GM12892 (cell line): ENCODE data around the gene PROC.
A peak's percentile ranks its signal among the peaks of the same experiment; 100 is the strongest.

Experiments used
- DNase-seq: peaks from one replicate; pipeline ENCODE4 v3.0.0; 2011; ENCODE audit not compliant: insufficient read length
- FAIRE-seq: peaks from 2 replicates; lab custom pipeline; 2011; peaks lifted over from hg19 to GRCh38; lab: Jason Lieb, UNC
- POLR2A ChIP-seq: IDR thresholded peaks from 2 replicates; pipeline ENCODE4 v1.6.1; 2011; ENCODE audit warnings: low read depth, low read length, control low read depth
- POLR2AphosphoS5 ChIP-seq: IDR thresholded peaks from 2 replicates; pipeline ENCODE4 v1.6.1; 2011; ENCODE audit warnings: low read depth, low read length, control low read depth
- TAF1 ChIP-seq: IDR thresholded peaks from 2 replicates; pipeline ENCODE4 v1.6.1; 2011; ENCODE audit warnings: low read depth, mild to moderate bottlenecking, control low read depth, low read length, borderline replicate concordance

PROC gene

DNA sequence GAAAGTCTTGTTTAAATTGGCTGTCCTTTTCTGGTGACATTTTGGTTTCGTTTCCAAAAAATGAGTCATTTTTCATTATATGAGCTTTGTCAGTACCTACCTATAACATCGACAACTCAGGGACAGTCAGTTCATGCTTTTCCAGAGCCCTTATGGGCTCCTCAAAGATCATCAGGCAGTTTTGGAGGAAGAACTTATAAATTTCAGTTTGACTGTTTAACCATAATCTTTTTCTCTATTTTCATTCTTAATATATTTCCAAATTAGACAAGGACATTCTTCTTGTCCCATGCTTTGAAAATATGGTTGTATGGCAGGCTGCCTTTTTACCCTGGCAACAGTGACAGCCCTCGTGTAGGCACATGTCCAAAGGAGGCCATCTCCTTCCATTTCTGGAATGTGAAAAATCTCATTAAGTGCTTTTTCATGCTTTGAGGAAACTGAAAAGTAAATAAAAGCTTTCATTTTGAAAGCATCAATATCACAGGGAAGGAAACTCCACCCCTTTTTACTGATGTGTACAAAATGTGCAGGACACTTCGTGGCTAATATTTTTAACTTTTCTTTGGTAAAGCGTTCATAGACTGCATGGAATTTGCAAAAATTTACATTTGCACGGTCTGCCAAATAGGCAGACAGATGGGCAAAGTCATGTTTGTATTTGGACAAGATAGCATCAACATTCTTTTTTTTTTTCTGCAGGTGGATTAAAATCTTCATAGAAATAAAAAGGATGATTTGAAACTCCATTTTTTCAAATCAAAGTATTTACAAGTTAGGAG lies 7.2 kb upstream of the PROC start:
- TF ChIP-seq POLR2AphosphoS5 (no peak), POLR2A (no peak), TAF1 (no peak)
- FAIRE-seq (no peak), DNase-seq (no peak)

DNA sequence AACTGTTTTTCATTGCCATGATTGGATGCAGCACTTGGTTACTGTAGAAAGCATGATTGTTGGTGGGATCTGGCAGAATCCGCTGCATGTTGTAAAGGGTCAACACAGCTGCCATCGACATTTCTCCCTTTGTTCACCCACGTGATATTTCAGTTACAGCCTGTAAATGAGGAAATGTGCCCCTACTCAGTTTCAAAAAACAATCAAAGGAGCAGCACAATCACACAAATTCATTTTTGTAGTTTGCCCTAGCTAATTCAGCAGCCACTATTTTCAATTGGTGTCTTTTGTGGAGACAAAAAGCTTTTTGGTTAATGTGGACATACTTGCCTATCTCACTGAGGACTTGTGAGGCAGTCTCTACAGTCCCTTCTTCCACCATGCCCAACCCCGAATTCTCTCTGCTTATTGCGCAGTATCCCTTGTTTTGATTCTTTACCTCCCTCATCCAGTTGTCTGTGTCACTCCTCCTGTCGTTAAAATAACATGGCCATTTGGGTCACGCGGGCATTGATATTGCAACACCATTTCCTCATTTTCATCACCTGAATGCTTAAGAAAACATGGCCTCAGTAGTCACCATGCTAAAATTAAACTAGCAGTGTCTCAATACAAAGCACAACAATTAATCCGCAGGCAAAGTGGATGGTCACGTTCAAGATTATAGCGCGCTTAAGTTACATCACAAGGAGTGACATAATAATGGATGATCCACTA lies 6.4 kb upstream of the PROC start:
- no peak for FAIRE-seq

DNA sequence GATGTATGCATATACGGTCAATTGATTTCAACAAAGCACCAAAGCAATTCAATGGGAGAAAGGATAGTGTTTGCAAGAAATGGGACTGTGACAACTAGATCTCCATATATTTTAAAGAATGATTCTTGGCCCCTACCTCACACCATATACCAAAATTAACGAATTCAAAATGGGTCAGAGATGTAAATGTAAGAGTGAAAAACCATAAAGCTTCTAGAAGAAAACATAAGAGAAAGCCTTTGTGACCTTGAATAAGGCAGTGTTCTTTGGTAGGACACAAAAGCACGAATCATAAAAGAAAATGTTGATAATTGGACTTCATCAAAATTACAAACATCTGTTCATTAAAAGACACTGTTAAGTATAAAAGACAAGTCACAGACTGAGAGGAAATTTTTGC lies 5.0 kb upstream of the PROC start:
- FAIRE-seq: no peak

More for the DNA sequence above, 6.4 kb upstream of the PROC start:
- no peak for DNase-seq
- no peak for TF ChIP-seq POLR2AphosphoS5
- TF ChIP-seq POLR2A: no peak
- TF ChIP-seq TAF1: no peak

DNA sequence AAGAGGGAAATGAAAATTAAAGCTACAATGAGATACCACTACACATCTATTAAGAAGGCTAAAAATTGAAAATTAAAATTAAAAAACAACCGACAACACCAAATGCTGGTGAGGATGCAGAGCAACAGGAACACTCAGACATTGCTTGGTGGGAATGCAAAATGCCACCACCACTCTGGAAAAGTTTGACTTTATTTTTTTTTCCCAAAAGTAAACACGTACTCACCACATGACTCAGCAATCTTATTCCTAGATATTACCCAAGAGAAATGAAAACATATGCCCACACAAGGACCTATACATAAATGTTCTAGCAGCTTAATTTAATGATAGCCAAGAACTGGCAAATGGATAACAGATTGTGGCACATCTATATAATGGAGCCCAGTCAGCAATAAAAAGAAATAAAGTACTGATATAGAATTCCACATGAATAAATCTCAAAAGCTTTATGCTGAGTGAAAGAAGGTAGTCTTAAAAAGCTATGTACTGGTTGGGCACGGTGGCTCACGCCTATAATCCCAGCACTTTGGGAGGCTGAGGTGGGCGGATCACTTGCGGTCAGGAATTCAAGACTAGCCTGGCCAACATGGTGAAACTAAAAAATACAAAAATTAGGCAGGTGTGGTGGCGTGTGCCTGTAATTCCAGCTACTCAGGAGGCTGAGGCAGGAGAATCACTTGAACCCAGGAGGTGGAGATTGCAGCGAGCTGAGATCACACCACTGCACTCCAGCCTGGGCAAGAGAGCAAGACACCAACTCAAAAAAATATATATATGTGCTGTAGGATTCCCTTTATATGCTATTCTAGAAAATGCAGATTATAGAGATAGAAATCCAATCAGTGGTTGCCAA lies 4.2 kb upstream of the PROC start:
- no peak for DNase-seq
- FAIRE-seq: no peak
- TF ChIP-seq POLR2A (no peak), TAF1 (no peak), POLR2AphosphoS5 (no peak)

More for the DNA sequence above, 5.0 kb upstream of the PROC start:
- DNase-seq: no peak
- TF ChIP-seq TAF1 (no peak), POLR2A (no peak), POLR2AphosphoS5 (no peak)

DNA sequence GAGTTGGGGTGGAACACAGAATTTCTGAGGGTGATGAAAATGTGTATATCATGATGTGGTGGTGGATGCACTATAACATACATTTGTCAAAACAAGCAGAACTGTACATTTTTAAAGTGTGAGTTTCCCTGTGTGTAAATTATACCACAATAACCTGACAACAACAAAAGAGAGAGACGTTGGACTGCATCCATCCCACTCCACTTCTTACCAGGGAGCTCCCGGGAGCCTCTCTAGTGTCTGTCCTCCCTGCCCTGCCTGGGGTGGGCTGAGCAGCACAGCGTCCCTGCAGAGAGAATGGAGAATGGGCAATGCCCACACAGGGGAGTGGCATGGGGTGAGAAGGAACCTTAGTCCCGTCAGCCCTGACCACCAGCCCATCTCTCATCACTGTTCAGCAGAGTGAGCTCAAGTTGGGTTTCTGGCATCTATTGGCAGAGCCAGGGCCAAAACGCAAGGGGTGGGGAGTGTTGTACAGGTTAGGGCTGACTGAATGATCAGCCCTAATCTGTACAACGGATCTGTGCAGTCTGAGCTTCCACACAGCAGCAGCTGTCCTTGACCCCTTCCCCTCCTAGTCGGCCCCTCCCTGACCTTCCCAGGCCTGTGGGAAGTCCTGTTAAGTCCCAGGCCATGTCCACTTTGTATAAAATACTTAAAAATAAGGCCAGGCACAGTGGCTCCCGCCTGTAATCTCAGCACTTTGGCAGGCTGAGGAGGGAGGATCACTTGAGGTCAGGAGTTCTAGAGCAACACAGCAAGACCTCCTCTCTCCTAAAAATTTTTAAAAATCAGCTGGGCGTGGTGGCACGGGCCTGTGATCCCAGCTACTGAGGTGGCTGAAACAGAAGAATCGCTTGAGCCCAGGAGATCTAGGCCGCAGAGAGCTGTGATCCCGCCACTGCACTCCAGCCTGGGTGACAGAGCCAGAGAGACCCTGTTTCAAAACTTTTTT lies 3.3 kb upstream of the PROC start:
- DNase-seq (no peak), FAIRE-seq (no peak)
- TF ChIP-seq POLR2AphosphoS5 (no peak), TAF1 (no peak), POLR2A (no peak)

DNA sequence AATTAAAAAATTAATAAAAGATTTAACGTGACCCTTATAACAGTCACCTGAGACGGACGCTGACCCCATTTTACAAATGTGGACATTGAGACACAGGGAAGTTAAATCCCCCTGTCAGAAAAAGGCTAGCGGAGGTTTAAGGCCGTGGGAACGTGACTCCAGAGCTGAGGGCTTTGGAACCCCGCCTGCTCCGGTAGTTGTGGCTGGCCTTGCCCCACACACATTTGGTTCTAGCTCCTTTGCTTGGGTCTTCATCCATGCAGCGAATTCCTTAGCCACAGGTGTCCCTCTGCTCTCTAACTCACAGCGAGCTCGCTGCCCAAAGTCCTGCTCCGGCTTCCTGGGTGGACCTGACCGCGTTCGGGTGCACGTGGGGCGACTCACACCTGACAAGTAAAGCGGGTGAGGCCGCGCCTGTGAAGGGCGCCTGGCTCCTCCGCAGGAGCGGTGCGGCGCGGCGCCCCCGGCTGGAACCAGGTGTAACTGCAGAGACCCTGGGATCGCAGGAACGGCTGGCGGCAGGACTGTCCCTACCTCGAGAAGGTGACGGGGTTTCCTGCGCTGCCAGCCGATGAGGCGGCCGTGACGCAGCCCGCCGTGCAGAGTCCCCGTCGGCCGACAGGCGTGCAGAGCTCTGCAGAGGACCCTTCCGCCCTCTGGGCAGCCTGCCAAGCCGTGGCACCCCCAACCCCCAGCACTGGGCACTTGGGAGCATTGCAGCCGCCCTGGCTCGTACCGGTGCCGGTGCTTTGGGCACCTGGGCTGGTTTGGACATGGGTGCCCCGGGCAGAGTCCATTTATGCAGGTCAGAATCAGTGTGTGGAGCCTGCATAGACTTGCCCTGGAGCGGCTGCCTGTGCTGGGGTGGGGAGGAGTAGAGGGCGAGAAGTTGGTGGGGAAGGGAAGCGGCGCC lies 2.4 kb upstream of the PROC start:
- peak; percentile 77 for DNase-seq
- FAIRE-seq: peak; percentile 90
- TF ChIP-seq POLR2A (no peak), TAF1 (no peak), POLR2AphosphoS5 (no peak)

DNA sequence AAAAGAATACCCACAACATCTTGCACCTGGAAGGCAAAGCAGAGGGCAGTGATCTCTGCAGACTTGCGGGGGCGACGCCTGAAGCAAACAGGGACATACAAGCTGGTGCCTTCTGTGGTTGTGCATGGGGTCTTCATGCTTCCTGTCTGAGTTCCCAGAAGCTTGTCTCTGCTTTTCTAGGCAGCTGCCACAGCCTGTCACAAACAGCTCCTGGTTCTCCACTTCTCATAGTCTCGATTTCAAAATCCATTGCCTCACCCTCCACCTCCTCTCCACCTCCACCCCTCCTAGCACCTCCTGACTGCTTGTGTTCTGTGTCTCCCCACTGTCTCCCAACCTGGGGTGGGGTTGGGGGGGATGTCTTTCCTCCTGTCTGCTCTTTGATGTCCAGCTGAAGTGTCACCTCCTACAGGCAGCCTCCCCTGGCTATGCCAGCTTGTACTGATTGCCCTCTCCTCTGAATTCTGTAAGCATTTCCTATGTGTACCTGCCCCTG lies 1.7 kb upstream of the PROC start:
- TF ChIP-seq TAF1: no peak
- no peak for TF ChIP-seq POLR2AphosphoS5
- no peak for TF ChIP-seq POLR2A
- no peak for DNase-seq
- FAIRE-seq: no peak

DNA sequence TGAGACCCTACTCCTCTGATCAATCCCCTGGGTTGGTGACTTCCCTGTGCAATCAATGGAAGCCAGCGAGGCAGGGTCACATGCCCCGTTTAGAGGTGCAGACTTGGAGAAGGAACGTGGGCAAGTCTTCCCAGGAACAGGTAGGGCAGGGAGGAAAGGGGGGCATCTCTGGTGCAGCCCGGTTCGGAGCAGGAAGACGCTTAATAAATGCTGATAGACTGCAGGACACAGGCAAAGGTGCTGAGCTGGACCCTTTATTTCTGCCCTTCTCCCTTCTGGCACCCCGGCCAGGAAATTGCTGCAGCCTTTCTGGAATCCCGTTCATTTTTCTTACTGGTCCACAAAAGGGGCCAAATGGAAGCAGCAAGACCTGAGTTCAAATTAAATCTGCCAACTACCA lies 821 bp upstream of the PROC start:
- FAIRE-seq (no peak), DNase-seq (no peak)
- TF ChIP-seq TAF1 (no peak), POLR2A (no peak)

DNA sequence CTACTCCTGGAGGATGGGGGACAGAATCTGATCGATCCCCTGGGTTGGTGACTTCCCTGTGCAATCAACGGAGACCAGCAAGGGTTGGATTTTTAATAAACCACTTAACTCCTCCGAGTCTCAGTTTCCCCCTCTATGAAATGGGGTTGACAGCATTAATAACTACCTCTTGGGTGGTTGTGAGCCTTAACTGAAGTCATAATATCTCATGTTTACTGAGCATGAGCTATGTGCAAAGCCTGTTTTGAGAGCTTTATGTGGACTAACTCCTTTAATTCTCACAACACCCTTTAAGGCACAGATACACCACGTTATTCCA lies 844 bp downstream of the PROC start:
- FAIRE-seq (no peak), DNase-seq (no peak)
- no peak for TF ChIP-seq POLR2AphosphoS5
- TF ChIP-seq POLR2A: no peak
- no peak for TF ChIP-seq TAF1

DNA sequence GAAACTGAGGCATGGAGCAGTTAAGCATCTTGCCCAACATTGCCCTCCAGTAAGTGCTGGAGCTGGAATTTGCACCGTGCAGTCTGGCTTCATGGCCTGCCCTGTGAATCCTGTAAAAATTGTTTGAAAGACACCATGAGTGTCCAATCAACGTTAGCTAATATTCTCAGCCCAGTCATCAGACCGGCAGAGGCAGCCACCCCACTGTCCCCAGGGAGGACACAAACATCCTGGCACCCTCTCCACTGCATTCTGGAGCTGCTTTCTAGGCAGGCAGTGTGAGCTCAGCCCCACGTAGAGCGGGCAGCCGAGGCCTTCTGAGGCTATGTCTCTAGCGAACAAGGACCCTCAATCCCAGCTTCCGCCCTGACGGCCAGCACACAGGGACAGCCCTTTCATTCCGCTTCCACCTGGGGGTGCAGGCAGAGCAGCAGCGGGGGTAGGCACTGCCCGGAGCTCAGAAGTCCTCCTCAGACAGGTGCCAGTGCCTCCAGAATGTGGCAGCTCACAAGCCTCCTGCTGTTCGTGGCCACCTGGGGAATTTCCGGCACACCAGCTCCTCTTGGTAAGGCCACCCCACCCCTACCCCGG lies 1.3 kb downstream of the PROC start:
- DNase-seq: no peak
- no peak for TF ChIP-seq TAF1
- no peak for TF ChIP-seq POLR2AphosphoS5
- TF ChIP-seq POLR2A: no peak
- no peak for FAIRE-seq
